AG09319 (cell line): ENCODE results near the gene ARAP2.

ENCODE experiments used
- DNase-seq: peaks from one replicate; pipeline ENCODE4 v3.0.0-alpha.2; 2010; ENCODE audit warnings: low read depth; ENCODE audit errors: extremely low read depth
- TF ChIP-seq, protein P1 (sequence below): IDR thresholded peaks from 2 replicates; pipeline ENCODE4 v1.5.1; 2011; ENCODE audit warnings: low read depth, mild to moderate bottlenecking, inconsistent platforms, low read length, moderate library complexity

Gene ARAP2

DNA sequence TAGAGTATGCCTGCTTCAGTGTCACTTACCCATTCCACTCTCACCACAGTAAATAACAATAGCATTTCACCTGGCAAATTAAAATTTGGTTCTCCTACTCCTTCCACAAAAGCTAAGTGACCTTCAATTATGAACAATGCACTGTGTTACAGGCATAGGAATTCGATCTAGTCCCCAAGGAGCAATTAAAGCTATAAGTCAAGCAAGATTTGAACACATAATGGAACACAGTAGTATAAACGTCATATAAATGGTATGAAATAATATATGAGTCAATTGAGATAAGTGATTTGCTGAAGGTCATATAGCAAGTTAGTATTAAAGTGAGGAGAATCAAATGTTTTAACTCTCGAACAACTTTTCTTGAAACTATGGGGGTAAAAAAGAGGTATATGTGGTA is 65.8 kb downstream of the ARAP2 start:
- DNase-seq: no peak
- TF ChIP-seq, protein P1, sequence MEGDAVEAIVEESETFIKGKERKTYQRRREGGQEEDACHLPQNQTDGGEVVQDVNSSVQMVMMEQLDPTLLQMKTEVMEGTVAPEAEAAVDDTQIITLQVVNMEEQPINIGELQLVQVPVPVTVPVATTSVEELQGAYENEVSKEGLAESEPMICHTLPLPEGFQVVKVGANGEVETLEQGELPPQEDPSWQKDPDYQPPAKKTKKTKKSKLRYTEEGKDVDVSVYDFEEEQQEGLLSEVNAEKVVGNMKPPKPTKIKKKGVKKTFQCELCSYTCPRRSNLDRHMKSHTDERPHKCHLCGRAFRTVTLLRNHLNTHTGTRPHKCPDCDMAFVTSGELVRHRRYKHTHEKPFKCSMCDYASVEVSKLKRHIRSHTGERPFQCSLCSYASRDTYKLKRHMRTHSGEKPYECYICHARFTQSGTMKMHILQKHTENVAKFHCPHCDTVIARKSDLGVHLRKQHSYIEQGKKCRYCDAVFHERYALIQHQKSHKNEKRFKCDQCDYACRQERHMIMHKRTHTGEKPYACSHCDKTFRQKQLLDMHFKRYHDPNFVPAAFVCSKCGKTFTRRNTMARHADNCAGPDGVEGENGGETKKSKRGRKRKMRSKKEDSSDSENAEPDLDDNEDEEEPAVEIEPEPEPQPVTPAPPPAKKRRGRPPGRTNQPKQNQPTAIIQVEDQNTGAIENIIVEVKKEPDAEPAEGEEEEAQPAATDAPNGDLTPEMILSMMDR: no peak

DNA sequence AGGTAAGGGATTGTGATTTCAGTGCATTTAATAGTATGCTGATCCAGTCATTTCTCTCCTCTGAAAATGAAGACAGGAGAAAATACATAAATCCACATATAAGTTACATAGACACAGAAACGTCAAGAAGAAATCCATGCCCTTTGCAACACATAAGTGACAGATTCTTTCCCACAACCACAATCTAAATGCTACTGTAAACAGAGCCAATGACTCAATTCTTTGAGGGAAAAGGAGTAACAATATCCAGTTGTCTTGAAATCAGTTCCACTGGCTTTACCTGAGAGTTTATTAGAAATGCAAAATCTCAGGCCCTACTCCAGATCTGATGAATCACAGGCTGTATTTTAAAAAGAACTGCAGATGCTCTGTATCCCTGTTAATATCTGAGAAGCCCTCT is 66.4 kb downstream of the ARAP2 start:
- DNase-seq: no peak
- TF ChIP-seq, protein P1: no peak

DNA sequence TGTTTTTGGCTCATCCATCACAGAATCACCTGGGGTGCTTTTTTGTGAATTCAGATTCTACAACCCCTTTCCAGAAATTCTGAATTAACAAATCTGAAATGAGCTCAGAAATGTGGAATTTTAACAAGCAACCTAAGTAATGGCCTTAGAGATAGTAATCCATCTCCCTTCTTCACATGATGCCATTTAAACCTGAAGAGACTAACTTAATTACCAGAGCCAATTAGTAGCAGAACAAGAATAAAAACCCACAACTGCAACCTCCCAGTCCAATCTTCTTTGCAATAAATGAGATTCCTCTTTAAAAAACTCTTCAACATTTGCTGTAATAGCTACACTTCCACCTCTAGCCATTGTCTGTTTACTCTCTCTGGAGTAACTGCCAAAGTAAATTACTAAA is 69.7 kb downstream of the ARAP2 start:
- TF ChIP-seq, protein P1: no peak
- DNase-seq: no peak

DNA sequence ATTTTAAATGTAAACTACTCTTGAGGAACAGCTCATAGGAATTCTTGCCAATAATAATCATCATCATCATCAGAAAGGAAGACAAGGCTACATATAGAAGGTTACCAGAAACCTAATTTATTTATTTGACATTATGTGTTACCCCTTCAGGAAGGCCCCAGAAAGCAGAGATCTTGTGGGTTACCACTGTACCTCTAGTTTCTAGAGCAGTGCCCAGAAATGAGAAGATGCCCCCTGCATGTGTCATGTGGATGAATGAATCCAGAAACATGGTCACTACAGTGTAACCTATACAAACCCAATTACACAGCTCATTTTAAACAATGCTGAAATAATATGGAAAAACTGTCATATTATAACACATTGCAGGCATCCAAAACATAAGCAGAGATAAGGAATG is 70.4 kb downstream of the ARAP2 start:
- TF ChIP-seq, protein P1: no peak
- DNase-seq: no peak

DNA sequence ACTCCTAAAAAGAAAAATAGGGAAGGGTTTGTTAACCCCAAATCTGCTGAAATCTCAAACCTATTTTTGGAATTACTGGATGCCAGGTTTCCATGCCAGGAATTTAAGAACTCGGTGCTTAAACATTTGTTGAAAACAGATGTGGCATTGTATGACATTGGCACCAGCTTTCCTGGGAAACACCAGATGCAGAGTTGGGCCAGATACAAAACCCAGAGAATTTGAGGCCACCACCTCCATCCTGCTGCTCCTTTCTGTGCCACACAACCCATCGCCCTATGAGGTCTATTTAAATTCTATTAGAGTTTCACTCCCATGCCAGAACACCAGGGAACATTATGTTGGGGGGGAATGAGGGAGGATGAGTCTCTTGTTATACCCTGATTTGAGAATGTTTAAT is 71.7 kb downstream of the ARAP2 start:
- TF ChIP-seq, protein P1: no peak
- DNase-seq: no peak

DNA sequence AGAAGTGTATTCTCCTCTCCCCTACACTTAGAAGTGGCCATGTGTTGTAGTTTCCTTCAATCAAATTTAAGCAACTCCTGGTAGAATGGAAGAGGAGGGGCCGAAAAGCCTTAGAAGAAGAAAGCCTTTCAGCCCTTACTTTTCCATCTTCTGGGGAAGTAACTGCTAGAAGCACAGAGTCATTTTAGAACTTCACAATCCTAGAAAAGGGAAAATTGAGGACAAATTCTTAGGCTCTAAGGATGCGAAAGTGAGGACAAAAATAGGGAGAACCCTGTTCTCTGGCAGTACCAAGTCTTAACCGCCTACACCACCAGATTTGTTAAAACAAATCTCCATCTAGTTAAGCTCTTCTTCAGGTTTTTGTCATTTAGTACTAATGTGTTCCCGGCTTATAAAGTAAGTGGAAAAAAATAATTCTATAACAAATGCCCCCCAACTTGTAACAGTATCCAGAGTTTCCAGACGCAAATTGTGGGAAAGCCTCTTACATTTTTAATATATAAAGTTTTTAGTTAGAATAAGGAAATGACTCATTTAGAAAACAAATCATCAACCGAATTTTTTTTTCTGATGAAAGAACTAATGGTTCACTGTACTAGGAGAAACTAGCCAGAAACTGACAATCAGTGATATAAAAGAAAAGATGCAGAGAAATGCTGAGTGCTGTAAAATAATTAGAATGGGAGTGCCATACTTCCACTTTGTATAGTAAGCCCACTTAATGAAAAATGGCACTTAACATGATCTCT is 76.0 kb downstream of the ARAP2 start:
- TF ChIP-seq, protein P1: no peak
- DNase-seq: no peak

DNA sequence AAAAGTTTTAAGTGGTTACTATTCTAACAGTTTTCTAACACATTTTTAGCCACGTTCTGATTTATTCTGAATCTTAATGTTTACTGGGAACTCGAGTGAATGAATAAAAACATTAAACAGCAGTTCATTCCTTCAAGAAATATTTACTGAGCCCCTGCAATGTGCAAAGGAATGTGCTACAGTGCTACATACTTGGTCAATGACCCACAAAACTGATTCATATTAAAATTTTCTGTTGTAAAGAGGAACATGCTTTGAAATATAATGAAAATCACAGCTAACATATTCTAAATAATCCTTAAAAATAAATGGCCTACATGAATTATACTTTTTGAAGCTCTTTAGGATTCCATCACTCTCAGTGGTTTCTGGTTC is 78.7 kb downstream of the ARAP2 start:
- no peak for DNase-seq
- TF ChIP-seq, protein P1: no peak
